Measurements from ENCODE around the gene CHD5.

- TF ChIP-seq, protein P1, sequence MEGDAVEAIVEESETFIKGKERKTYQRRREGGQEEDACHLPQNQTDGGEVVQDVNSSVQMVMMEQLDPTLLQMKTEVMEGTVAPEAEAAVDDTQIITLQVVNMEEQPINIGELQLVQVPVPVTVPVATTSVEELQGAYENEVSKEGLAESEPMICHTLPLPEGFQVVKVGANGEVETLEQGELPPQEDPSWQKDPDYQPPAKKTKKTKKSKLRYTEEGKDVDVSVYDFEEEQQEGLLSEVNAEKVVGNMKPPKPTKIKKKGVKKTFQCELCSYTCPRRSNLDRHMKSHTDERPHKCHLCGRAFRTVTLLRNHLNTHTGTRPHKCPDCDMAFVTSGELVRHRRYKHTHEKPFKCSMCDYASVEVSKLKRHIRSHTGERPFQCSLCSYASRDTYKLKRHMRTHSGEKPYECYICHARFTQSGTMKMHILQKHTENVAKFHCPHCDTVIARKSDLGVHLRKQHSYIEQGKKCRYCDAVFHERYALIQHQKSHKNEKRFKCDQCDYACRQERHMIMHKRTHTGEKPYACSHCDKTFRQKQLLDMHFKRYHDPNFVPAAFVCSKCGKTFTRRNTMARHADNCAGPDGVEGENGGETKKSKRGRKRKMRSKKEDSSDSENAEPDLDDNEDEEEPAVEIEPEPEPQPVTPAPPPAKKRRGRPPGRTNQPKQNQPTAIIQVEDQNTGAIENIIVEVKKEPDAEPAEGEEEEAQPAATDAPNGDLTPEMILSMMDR (IDR thresholded peaks at IDR 0.05), result no peak
- TF ChIP-seq POLR2A (IDR thresholded peaks at IDR 0.05) (no peak), EP300 (IDR thresholded peaks at IDR 0.05) (no peak)
Observed at GRCh38 chr1:6144647-6145395, 35.3 kb downstream of the CHD5 start.

All from tibial nerve (tissue), 4 donors.